Gastrocnemius medialis (tissue), 4 donors: ENCODE results near the gene TNS1. TPM values are rescaled to one million over a fixed set of nuclear protein-coding genes. Genes with fewer than 3 reads are reported as not detected.

ENCODE experiments used
- ATAC-seq, 2 donors: fragments of 150-250 bp; one replicate each; pipeline ENCODE4 v1.9.1; 2016
- DNase-seq, 2 donors: peaks; one replicate each; pipeline ENCODE4 v3.0.0-alpha.2; 2019
- H3K27ac ChIP-seq, 4 donors: fragments of 200-600 bp; sonication (generic); 1 replicate in 1 of 4; 2 replicates in 3 of 4; pipeline ENCODE4 v1.5.1; 2016 to 2018; ENCODE audit warnings: mild to moderate bottlenecking in 2 of 4, moderate library complexity in 1 of 4
- H3K27me3 ChIP-seq, 3 donors: fragments of 200-600 bp; sonication (generic) in 2 of 3; 1 replicate in 1 of 3; 2 replicates in 2 of 3; pipeline versions ENCODE4 v1.5.1 to v1.6.0; 2016 to 2019; ENCODE audit warnings: mild to moderate bottlenecking in 1 of 3, moderate library complexity in 1 of 3
- H3K36me3 ChIP-seq, 2 donors: fragments of 200-600 bp; sonication (generic) in 1 of 2; one replicate each; pipeline ENCODE4 v1.5.1; 2017 to 2018
- H3K4me1 ChIP-seq, 2 donors: fragments of 200-600 bp; sonication (generic) in 1 of 2; one replicate each; pipeline ENCODE4 v1.5.1; 2016 to 2017; ENCODE audit warnings: mild to moderate bottlenecking in 2 of 2
- H3K4me3 ChIP-seq, 4 donors: fragments of 200-600 bp; sonication (generic) in 3 of 4; 1 replicate in 1 of 4; 2 replicates in 3 of 4; pipeline ENCODE4 v1.5.1; 2016 to 2019; ENCODE audit warnings: mild to moderate bottlenecking in 2 of 4
- H3K9me3 ChIP-seq, 3 donors: fragments of 200-600 bp; sonication (generic) in 2 of 3; 1 replicate in 1 of 3; 2 replicates in 2 of 3; pipeline ENCODE4 v1.5.1; 2016 to 2019
- CTCF ChIP-seq, 5 experiments: fragments of 450-650 bp in 3 of 5; fragments of 200-600 bp in 2 of 5; sonication (generic) in 2 of 5; IDR thresholded peaks in 4 of 5; conservative IDR thresholded peaks in 1 of 5; 1 replicate in 4 of 5; 2 replicates in 1 of 5; pipeline ENCODE4 v1.5.1; 2016 to 2019; ENCODE audit warnings: antibody characterized with exemption in 5 of 5, mild to moderate bottlenecking in 3 of 5, moderate library complexity in 3 of 5
- POLR2A ChIP-seq, 2 donors: fragments of 450-650 bp; IDR thresholded peaks; one replicate each; pipeline ENCODE4 v1.6.1; 2017; ENCODE audit warnings: antibody characterized with exemption in 2 of 2, mild to moderate bottlenecking in 2 of 2, moderate library complexity in 2 of 2
- in situ Hi-C, 4 donors: fragments of 200-750 bp; cut with MboI; loops; one replicate each; pipeline versions ENCODE4 v1.15.0 to v1.8.0; 2017; ENCODE audit warnings: low sequenced_read_pairs in 4 of 4
- intact Hi-C: fragments of 100-400 bp; cut with DNase I; formaldehyde crosslinking; loops from one replicate; pipeline ENCODE4 v1.15.1; 2023; ENCODE audit warnings: low total_unique reads
- total RNA-seq, 4 donors: library from RNA; depleted of rRNA; stranded (reverse); fragments of >200 nt; gene quantifications; one replicate each; pipeline versions ENCODE4 v1.1.0 to v1.2.3, GENCODE V29; 2016

The TNS1 gene
- total RNA-seq, 4 donors from 2014 or later = 407 to 670 (median 484) TPM

GRCh38 chr2:217908544-217908943 is 94.3 kb downstream of the TNS1 start:
- no peaks in the 10 kb centered on the region for H3K27me3 ChIP-seq

GRCh38 chr2:217907266-217907665 is 95.5 kb downstream of the TNS1 start:
- H3K27ac ChIP-seq = peak overlapping the region; percentile 87 to 94 (median 92)
- in situ Hi-C loops (no loop called here), intact Hi-C loops (loop anchor here (10.0 kb wide), 2 partner anchors 378 to 1212 kb away; partner anchors contain the start of gene IGFBP5)
- no peaks in the 10 kb centered on the region for H3K36me3 ChIP-seq
- H3K27me3 ChIP-seq = no peaks in the 10 kb centered on the region
- no peak overlapping the region for H3K4me3 ChIP-seq
- no peaks in the 10 kb centered on the region for H3K9me3 ChIP-seq
- DNase-seq (no peak), ATAC-seq (no peak)
- TF ChIP-seq POLR2A (IDR thresholded peaks at IDR 0.05) (no peak), CTCF (IDR thresholded peaks at IDR 0.05 in 4 of 5, conservative IDR thresholded peaks at IDR 0.05 in 1 of 5) (no peak)
- peaks cover 86 to 94% of the 10 kb centered on the region in 2 donors for H3K4me1 ChIP-seq

More at GRCh38 chr2:217908544-217908943, 94.3 kb downstream of the TNS1 start:
- Histone ChIP-seq H3K4me1 (peaks cover 88 to 96% of the 10 kb centered on the region in 2 donors), H3K9me3 (no peaks in the 10 kb centered on the region), H3K4me3 (no peak overlapping the region), H3K36me3 (no peaks in the 10 kb centered on the region), H3K27ac (peak overlapping the region; percentile 87 to 94 (median 92))
- ATAC-seq = no peak
- TF ChIP-seq CTCF (IDR thresholded peaks at IDR 0.05 in 4 of 5, conservative IDR thresholded peaks at IDR 0.05 in 1 of 5) = no peak
- TF ChIP-seq POLR2A (IDR thresholded peaks at IDR 0.05) = no peak
- intact Hi-C loops = loop anchor here (10.0 kb wide), 2 partner anchors 376 to 1214 kb away; partner anchors contain the start of gene IGFBP5
- in situ Hi-C loops = no loop called here
- DNase-seq = no peak

GRCh38 chr2:217906798-217907197 is 96.0 kb downstream of the TNS1 start:
- Histone ChIP-seq H3K36me3 (no peaks in the 10 kb centered on the region), H3K4me1 (peaks cover 86 to 94% of the 10 kb centered on the region in 2 donors), H3K27me3 (no peaks in the 10 kb centered on the region), H3K9me3 (no peaks in the 10 kb centered on the region), H3K4me3 (no peak overlapping the region), H3K27ac (peak overlapping the region; percentile 87 to 94 (median 92))
- in situ Hi-C loops (no loop called here), intact Hi-C loops (loop anchor here (10.0 kb wide), 2 partner anchors 378 to 1212 kb away; partner anchors contain the start of gene IGFBP5)
- TF ChIP-seq POLR2A (IDR thresholded peaks at IDR 0.05) = no peak
- TF ChIP-seq CTCF (IDR thresholded peaks at IDR 0.05 in 4 of 5, conservative IDR thresholded peaks at IDR 0.05 in 1 of 5) = no peak
- no peak for DNase-seq
- ATAC-seq = no peak

GRCh38 chr2:217905896-217906295 is 96.9 kb downstream of the TNS1 start:
- H3K9me3 ChIP-seq = no peaks in the 10 kb centered on the region
- no peaks in the 10 kb centered on the region for H3K36me3 ChIP-seq
- DNase-seq (no peak), ATAC-seq (no peak)
- in situ Hi-C loops (no loop called here), intact Hi-C loops (loop anchor here (10.0 kb wide), 2 partner anchors 379 to 1211 kb away; partner anchors contain the start of gene IGFBP5)
- no peaks in the 10 kb centered on the region for H3K27me3 ChIP-seq
- no peak overlapping the region for H3K4me3 ChIP-seq
- peaks cover 86 to 94% of the 10 kb centered on the region in 2 donors for H3K4me1 ChIP-seq
- peak overlapping the region; percentile 87 to 94 (median 92) for H3K27ac ChIP-seq
- no peak for TF ChIP-seq POLR2A (IDR thresholded peaks at IDR 0.05)
- no peak for TF ChIP-seq CTCF (IDR thresholded peaks at IDR 0.05 in 4 of 5, conservative IDR thresholded peaks at IDR 0.05 in 1 of 5)
